HEK293T (cell line): ENCODE measurements around the gene ROBO3.

ENCODE experiments used
- ARNT ChIP-seq: fragments of 450-650 bp; IDR thresholded peaks from 2 replicates; pipeline ENCODE4 v1.6.1; 2017; ENCODE audit warnings: mild to moderate bottlenecking
- ELF4 ChIP-seq: fragments of 450-650 bp; IDR thresholded peaks from 2 replicates; pipeline ENCODE4 v1.6.1; 2017; ENCODE audit warnings: antibody characterized with exemption
- FOXA1 ChIP-seq: fragments of 450-650 bp; IDR thresholded peaks from 2 replicates; pipeline ENCODE4 v1.6.1; 2016; ENCODE audit warnings: mild to moderate bottlenecking
- FOXM1 ChIP-seq: fragments of 450-650 bp; IDR thresholded peaks from 2 replicates; pipeline ENCODE4 v1.6.1; 2017; ENCODE audit warnings: mild to moderate bottlenecking, borderline replicate concordance
- HDGF ChIP-seq: fragments of 450-650 bp; IDR thresholded peaks from 2 replicates; pipeline ENCODE4 v1.6.1; 2017; ENCODE audit warnings: antibody characterized with exemption, borderline replicate concordance
- SUZ12 ChIP-seq: fragments of 450-650 bp; IDR thresholded peaks from 2 replicates; pipeline ENCODE4 v1.6.1; 2016; ENCODE audit warnings: mild to moderate bottlenecking

DNA sequence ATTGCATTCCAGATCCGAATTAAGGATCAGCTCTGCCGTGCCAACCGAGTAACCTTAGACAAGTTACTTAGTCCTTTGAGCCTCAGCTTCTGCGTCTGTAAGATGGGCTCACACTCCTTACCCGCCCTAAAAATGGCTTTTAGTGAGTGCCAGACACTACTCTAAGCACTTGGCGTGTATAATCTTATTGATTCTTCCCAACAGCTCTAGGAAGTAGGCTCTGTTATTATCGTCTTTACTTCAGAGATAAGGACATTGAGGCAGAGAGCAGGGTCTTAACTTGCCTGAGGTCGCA, 21.7 kb upstream of the ROBO3 start:
- TF ChIP-seq SUZ12 (no peak), FOXM1 (no peak), HDGF (no peak), ARNT (no peak), ELF4 (no peak), FOXA1 (no peak)
